GM23338 (cell line): Measurements from ENCODE around the gene LRCH2. TPM values are rescaled to one million over a fixed set of nuclear protein-coding genes. Genes with fewer than 3 reads are reported as not detected.

Experiments
- ATAC-seq: fragments of 200-7000 bp; cut with Tn5 transposase; 3 replicates; pipeline ENCODE4 v1.9.1; 2020
- DNase-seq: peaks from one replicate; pipeline ENCODE4 v3.0.0-alpha.2; 2015; ENCODE audit warnings: low spot score
- H2AFZ ChIP-seq: fragments of 200-600 bp; sonication (generic); 2 replicates; pipeline ENCODE4 v1.8.0; 2016; ENCODE audit warnings: antibody characterized with exemption, mild to moderate bottlenecking, moderate library complexity
- H3F3A ChIP-seq: fragments of 200-600 bp; sonication (generic); replicated peaks from 2 replicates; pipeline ENCODE4 v1.8.0; 2017; ENCODE audit warnings: antibody characterized with exemption, mixed run types, low read depth
- H3K27ac ChIP-seq: fragments of 200-600 bp; sonication (generic); 2 replicates; pipeline ENCODE4 v1.6.1; 2016; ENCODE audit warnings: low read depth
- H3K27me3 ChIP-seq: fragments of 200-600 bp; sonication (generic); 2 replicates; pipeline ENCODE4 v1.8.0; 2016; ENCODE audit warnings: mild to moderate bottlenecking, mixed run types, moderate library complexity; ENCODE audit not compliant: insufficient read depth
- H3K36me3 ChIP-seq: fragments of 200-600 bp; sonication (generic); 2 replicates; pipeline ENCODE4 v1.8.0; 2016; ENCODE audit warnings: mild to moderate bottlenecking; ENCODE audit not compliant: insufficient read depth
- H3K4me1 ChIP-seq: fragments of 200-600 bp; sonication (generic); 2 replicates; pipeline ENCODE4 v1.8.0; 2016; ENCODE audit warnings: mild to moderate bottlenecking, moderate library complexity; ENCODE audit not compliant: insufficient read depth
- H3K4me2 ChIP-seq: fragments of 200-600 bp; sonication (generic); 2 replicates; pipeline ENCODE4 v1.7.1; 2017; ENCODE audit warnings: mixed run types
- H3K4me3 ChIP-seq: fragments of 200-600 bp; sonication (generic); 2 replicates; pipeline ENCODE4 v1.6.1; 2016; ENCODE audit warnings: mixed run types
- H3K79me2 ChIP-seq: fragments of 200-600 bp; sonication (generic); replicated peaks from 2 replicates; pipeline ENCODE4 v1.8.0; 2017; ENCODE audit warnings: mild to moderate bottlenecking; ENCODE audit not compliant: insufficient read depth
- H3K9me2 ChIP-seq: fragments of 200-600 bp; sonication (generic); 2 replicates; pipeline ENCODE4 v1.8.0; 2017; ENCODE audit not compliant: insufficient read depth
- H4K20me1 ChIP-seq: fragments of 200-600 bp; sonication (generic); replicated peaks from 2 replicates; pipeline ENCODE4 v1.8.0; 2017; ENCODE audit warnings: mild to moderate bottlenecking; ENCODE audit not compliant: insufficient read depth
- H3K27ac Mint-ChIP-seq: 2 replicates; pipeline ENCODE4 v1.8.0; 2020; ENCODE audit warnings: inconsistent platforms, mild to moderate bottlenecking, moderate library complexity, mixed read lengths
- H3K27me3 Mint-ChIP-seq: 3 replicates; pipeline ENCODE4 v1.8.0; 2022; ENCODE audit warnings: low read depth, mild to moderate bottlenecking, moderate library complexity, mixed read lengths, inconsistent platforms; ENCODE audit not compliant: insufficient read depth, poor library complexity
- H3K36me3 Mint-ChIP-seq: 3 replicates; pipeline ENCODE4 v1.8.0; 2021; ENCODE audit warnings: low read depth, mild to moderate bottlenecking, inconsistent platforms, moderate library complexity, mixed read lengths
- H3K4me1 Mint-ChIP-seq: 3 replicates; pipeline ENCODE4 v1.8.0; 2020; ENCODE audit warnings: mild to moderate bottlenecking, inconsistent platforms, mixed read lengths
- H3K4me3 Mint-ChIP-seq: 3 replicates; pipeline ENCODE4 v1.8.0; 2021; ENCODE audit warnings: moderate library complexity, mild to moderate bottlenecking, inconsistent platforms, mixed read lengths
- H3K9me3 Mint-ChIP-seq: 3 replicates; pipeline ENCODE4 v1.8.0; 2020; ENCODE audit warnings: moderate library complexity, mild to moderate bottlenecking, inconsistent platforms, mixed read lengths
- CTCF ChIP-seq, 2 experiments: fragments of 200-600 bp in 1 of 2; sonication (generic) in 1 of 2; conservative IDR thresholded peaks; 2 replicates each; pipeline versions ENCODE4 v1.5.1 to v1.6.1; 2016 to 2017; ENCODE audit warnings: antibody characterized with exemption in 2 of 2, low read depth in 2 of 2, mild to moderate bottlenecking in 2 of 2, moderate library complexity in 1 of 2
- EZH2phosphoT487 ChIP-seq: fragments of 200-600 bp; sonication (generic); IDR thresholded peaks from one replicate; pipeline ENCODE4 v1.8.1; 2018; ENCODE audit warnings: antibody characterized with exemption; ENCODE audit not compliant: unreplicated experiment
- REST ChIP-seq: IDR thresholded peaks from one replicate; pipeline ENCODE4 v1.6.1; 2018; ENCODE audit warnings: antibody characterized with exemption; ENCODE audit not compliant: unreplicated experiment
- polyA plus RNA-seq: library from polyadenylated mRNA; unstranded; fragments of >200 nt; fragmentation: Nextera tagmentation; extraction: Ambion mirVana; gene quantifications from 2 replicates; pipeline ENCODE4 v1.2.1, GENCODE V29; 2016
- total RNA-seq: library from RNA; depleted of rRNA; stranded (reverse); fragments of >200 nt; shearing (Covaris generic); gene quantifications from 2 replicates; pipeline ENCODE4 v1.2.3, GENCODE V29; 2014
- TF ChIP-seq, protein P1 (sequence below): fragments of 250-450 bp; sonication (Bioruptor Pico); IDR thresholded peaks from 2 replicates; pipeline ENCODE4 v1.5.0; 2020; ENCODE audit warnings: mild to moderate bottlenecking, moderate library complexity

The LRCH2 gene
- total and polyA plus RNA-seq, 2 experiments from 2014 or later: 2.5 to 8.6 TPM

DNA sequence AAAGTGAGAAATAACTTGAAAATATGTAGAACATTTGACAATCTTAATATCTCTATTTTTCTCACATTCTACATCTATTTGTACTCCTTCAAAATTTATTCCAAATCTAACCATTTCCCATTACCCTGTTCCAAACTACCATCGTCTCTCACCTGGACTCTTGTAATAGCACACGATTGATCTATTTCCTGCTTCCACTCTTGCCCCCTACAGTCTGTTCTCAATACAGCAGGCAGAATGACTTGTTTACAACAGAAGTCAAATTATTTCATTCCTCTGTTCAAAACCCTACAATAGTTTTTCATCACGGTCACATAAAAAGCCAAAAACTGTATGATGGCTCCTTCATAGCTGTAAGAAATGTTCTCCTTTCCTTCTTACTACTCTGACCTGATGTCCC, 34.5 kb upstream of the LRCH2 start:
- H3K4me1 ChIP-seq: no peaks in the 10 kb centered on the region
- no peak overlapping the region for H3K27ac Mint-ChIP-seq
- no peaks in the 10 kb centered on the region for H3K9me3 Mint-ChIP-seq
- H3F3A ChIP-seq: no peaks in the 10 kb centered on the region
- H3K4me2 ChIP-seq: no peak overlapping the region
- H3K4me3 ChIP-seq: no peak overlapping the region
- H2AFZ ChIP-seq: no peak overlapping the region
- H3K4me1 Mint-ChIP-seq: peaks cover 4% of the 10 kb centered on the region; the same call in 2 of the 3 replicates
- ATAC-seq (peak; percentile 56), DNase-seq (peak; percentile 57)
- H3K9me2 ChIP-seq: no peaks in the 10 kb centered on the region
- H3K27me3 Mint-ChIP-seq: no peaks in the 10 kb centered on the region
- H3K79me2 ChIP-seq: no peaks in the 10 kb centered on the region
- H3K36me3 Mint-ChIP-seq: no peaks in the 10 kb centered on the region
- H4K20me1 ChIP-seq: no peaks in the 10 kb centered on the region
- TF ChIP-seq CTCF (conservative IDR thresholded peaks at IDR 0.05; ENCODE audit: low read depth in 2 of 2) (peak; percentile 42 to 48), EZH2phosphoT487 (no peak), REST (no peak)
- H3K36me3 ChIP-seq: no peaks in the 10 kb centered on the region
- no peak overlapping the region for H3K4me3 Mint-ChIP-seq
- no peaks in the 10 kb centered on the region for H3K27me3 ChIP-seq
- H3K27ac ChIP-seq: no peak overlapping the region

- no peaks in the 10 kb centered on the region for H3F3A ChIP-seq
- no peaks in the 10 kb centered on the region for H3K9me2 ChIP-seq
- ATAC-seq (no peak), DNase-seq (no peak)
- Mint-ChIP-seq H3K27ac (no peak overlapping the region), H3K4me1 (peaks cover 1% of the 10 kb centered on the region; the same call in 2 of the 3 replicates), H3K4me3 (no peak overlapping the region), H3K27me3 (peaks cover 1% of the 10 kb centered on the region), H3K9me3 (no peaks in the 10 kb centered on the region), H3K36me3 (no peaks in the 10 kb centered on the region)
- no peaks in the 10 kb centered on the region for H3K27me3 ChIP-seq
- no peaks in the 10 kb centered on the region for H3K36me3 ChIP-seq
- no peaks in the 10 kb centered on the region for H3K79me2 ChIP-seq
- no peak overlapping the region for H3K4me2 ChIP-seq
- H2AFZ ChIP-seq: no peak overlapping the region
- H4K20me1 ChIP-seq: no peaks in the 10 kb centered on the region
- H3K4me1 ChIP-seq: no peaks in the 10 kb centered on the region
- no peak overlapping the region for H3K4me3 ChIP-seq
- no peak overlapping the region for H3K27ac ChIP-seq
- TF ChIP-seq, protein P1, sequence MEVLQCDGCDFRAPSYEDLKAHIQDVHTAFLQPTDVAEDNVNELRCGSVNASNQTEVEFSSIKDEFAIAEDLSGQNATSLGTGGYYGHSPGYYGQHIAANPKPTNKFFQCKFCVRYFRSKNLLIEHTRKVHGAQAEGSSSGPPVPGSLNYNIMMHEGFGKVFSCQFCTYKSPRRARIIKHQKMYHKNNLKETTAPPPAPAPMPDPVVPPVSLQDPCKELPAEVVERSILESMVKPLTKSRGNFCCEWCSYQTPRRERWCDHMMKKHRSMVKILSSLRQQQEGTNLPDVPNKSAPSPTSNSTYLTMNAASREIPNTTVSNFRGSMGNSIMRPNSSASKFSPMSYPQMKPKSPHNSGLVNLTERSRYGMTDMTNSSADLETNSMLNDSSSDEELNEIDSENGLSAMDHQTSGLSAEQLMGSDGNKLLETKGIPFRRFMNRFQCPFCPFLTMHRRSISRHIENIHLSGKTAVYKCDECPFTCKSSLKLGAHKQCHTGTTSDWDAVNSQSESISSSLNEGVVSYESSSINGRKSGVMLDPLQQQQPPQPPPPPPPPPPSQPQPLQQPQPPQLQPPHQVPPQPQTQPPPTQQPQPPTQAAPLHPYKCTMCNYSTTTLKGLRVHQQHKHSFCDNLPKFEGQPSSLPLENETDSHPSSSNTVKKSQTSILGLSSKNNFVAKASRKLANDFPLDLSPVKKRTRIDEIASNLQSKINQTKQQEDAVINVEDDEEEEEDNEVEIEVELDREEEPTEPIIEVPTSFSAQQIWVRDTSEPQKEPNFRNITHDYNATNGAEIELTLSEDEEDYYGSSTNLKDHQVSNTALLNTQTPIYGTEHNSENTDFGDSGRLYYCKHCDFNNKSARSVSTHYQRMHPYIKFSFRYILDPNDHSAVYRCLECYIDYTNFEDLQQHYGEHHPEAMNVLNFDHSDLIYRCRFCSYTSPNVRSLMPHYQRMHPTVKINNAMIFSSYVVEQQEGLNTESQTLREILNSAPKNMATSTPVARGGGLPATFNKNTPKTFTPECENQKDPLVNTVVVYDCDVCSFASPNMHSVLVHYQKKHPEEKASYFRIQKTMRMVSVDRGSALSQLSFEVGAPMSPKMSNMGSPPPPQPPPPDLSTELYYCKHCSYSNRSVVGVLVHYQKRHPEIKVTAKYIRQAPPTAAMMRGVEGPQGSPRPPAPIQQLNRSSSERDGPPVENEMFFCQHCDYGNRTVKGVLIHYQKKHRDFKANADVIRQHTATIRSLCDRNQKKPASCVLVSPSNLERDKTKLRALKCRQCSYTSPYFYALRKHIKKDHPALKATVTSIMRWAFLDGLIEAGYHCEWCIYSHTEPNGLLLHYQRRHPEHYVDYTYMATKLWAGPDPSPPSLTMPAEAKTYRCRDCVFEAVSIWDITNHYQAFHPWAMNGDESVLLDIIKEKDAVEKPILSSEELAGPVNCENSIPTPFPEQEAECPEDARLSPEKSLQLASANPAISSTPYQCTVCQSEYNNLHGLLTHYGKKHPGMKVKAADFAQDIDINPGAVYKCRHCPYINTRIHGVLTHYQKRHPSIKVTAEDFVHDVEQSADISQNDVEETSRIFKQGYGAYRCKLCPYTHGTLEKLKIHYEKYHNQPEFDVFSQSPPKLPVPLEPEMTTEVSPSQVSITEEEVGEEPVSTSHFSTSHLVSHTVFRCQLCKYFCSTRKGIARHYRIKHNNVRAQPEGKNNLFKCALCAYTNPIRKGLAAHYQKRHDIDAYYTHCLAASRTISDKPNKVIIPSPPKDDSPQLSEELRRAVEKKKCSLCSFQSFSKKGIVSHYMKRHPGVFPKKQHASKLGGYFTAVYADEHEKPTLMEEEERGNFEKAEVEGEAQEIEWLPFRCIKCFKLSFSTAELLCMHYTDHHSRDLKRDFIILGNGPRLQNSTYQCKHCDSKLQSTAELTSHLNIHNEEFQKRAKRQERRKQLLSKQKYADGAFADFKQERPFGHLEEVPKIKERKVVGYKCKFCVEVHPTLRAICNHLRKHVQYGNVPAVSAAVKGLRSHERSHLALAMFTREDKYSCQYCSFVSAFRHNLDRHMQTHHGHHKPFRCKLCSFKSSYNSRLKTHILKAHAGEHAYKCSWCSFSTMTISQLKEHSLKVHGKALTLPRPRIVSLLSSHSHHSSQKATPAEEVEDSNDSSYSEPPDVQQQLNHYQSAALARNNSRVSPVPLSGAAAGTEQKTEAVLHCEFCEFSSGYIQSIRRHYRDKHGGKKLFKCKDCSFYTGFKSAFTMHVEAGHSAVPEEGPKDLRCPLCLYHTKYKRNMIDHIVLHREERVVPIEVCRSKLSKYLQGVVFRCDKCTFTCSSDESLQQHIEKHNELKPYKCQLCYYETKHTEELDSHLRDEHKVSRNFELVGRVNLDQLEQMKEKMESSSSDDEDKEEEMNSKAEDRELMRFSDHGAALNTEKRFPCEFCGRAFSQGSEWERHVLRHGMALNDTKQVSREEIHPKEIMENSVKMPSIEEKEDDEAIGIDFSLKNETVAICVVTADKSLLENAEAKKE (CRISPR knock-in tag): no peak
- no peak for TF ChIP-seq REST
These were observed 32.4 kb upstream of the LRCH2 start for GRCh38 chrX:115266300-115266699.
